GM12872 (cell line): ENCODE measurements around the gene FYCO1.

Experiments
- CTCF ChIP-seq: IDR thresholded peaks from 3 replicates; pipeline ENCODE4 v1.5.1; 2011; ENCODE audit warnings: low read depth, mild to moderate bottlenecking, low read length, moderate library complexity; ENCODE audit not compliant: insufficient read depth

The FYCO1 gene

GRCh38 chr3:45890405-45890804, 105.2 kb downstream of the FYCO1 start:
- TF ChIP-seq CTCF = no peak

- TF ChIP-seq CTCF = no peak
Measured at GRCh38 chr3:45889337-45889736, 106.3 kb downstream of the FYCO1 start.

- no peak for TF ChIP-seq CTCF
Measured at GRCh38 chr3:45887759-45888511, 107.7 kb downstream of the FYCO1 start.

GRCh38 chr3:45887285-45887684, 108.3 kb downstream of the FYCO1 start:
- TF ChIP-seq CTCF = no peak

GRCh38 chr3:45885979-45886705, 109.5 kb downstream of the FYCO1 start, which contains the start of gene CCR9:
TSS of gene CCR9 (plus strand) at chr3:45886543. CDS start at chr3:45894934, 8,391 bp downstream.
- TF ChIP-seq CTCF = no peak

- no peak for TF ChIP-seq CTCF
Measured at GRCh38 chr3:45884368-45885201, 111.0 kb downstream of the FYCO1 start.
